DMS79 (cell line): ENCODE results near the gene STAB2.
A peak's percentile ranks its signal among the peaks of the same experiment; 100 is the strongest.

Experiments used
- DNase-seq: peaks from one replicate; lab custom pipeline; 2025; lab: John Stamatoyannopoulos, UW

Gene STAB2

DNA sequence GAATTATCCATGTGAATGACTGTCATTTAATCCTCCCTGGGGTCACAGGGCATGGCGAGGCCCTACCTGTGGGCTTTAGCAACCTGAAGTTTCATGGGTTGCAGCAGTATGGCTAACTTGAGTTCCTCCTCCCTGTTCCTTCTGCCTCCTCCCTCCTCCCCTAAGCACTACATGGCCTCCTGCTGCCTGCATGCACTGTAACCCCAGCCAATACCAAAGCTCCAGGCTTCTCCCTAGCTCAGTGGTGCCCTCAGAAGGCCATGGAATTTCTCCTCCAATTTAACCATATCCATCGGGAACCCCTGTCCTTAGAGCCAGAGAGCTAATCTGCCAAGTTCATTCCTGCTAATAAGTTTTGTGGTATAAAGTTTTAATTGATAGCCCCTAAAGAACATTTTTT is 158.9 kb downstream of the STAB2 start:
- no peak for DNase-seq

DNA sequence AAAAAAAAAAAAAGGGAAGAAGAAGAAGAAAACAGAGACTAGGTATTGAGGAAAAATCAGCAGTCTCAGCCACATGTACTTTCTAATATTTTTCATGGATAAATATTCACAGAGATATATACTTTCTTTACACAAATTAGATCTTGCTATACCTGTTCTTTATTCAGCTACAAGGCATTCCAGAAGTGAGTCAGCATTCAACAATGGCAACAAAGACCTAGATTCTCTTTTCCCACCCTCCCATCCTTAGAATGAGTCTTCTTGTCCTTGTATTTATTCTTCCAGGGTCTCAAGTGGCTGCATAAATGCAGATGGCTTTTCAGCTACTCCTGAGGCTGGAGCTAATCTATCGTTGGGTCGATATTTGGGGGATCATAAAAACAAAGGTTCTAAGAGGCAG is 160.9 kb downstream of the STAB2 start:
- DNase-seq, result no peak

DNA sequence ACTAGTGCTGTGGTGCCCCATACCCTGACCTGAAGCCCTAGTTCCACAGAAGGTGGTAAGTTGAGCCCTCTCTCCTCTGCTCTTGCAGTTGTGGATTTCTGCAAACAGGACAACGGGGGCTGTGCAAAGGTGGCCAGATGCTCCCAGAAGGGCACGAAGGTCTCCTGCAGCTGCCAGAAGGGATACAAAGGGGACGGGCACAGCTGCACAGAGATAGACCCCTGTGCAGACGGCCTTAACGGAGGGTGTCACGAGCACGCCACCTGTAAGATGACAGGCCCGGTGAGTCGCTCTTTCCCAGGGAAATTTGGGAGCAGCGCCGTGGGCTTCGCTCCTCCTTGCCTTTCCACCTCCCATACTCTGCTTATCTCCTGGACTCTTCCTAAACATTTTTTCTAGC is 161.8 kb downstream of the STAB2 start:
- DNase-seq, result no peak

DNA sequence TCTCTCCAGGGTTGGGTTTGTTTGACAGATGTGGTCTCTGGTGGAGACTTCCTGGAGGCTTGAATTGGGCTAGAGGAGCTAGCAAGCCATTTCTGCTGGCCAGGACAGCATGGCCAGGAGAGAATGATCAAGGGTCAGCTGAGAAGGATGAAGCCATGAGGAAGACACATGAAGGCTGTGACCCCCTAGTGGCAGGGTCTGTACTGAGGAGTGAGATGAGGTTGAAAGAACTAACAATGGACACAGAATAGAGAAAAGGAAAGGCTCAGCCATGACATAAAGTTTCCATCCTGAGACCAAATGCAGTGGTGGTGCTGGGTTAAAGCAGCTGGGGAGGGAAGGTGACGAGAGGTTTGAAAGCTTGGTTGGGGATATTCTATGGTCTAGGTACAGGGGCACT is 164.1 kb downstream of the STAB2 start:
- DNase-seq, result no peak

DNA sequence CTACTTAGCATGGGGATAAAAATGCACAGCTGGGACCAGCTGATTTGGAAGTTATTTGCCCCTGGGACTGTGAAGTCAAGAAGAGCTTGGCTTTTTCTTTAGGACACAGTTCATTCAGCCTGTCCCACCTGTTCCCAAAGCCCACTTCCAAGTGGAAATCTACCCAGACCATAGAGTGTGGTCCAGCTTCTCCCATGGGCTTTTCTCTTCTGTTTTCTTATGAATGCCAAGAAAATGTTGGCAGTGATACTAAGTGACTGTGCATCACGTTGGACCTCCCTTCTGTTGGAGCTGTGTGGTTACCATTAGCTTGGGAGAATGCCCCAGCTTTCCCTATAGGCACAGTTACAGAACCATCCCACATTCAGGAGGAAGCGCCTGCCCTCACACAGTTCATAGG is 164.5 kb downstream of the STAB2 start:
- DNase-seq, result no peak

DNA sequence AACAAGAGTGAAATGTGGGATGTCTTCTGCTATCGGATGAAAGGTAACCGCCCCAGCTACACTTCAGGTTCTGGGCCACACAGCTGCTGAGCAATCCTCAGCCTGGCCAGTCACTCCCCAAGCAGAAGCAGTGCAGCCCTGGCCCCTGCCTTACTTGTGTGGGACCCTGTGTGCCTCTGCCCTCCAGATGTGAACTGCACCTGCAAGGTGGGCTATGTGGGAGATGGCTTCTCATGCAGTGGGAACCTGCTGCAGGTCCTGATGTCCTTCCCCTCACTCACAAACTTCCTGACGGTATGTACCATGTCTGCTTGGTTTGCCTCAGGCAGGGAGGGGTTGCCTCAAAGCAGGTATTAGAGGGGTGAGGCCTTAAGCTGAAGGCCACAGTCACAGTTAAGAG is 168.4 kb downstream of the STAB2 start:
- DNase-seq, result no peak

DNA sequence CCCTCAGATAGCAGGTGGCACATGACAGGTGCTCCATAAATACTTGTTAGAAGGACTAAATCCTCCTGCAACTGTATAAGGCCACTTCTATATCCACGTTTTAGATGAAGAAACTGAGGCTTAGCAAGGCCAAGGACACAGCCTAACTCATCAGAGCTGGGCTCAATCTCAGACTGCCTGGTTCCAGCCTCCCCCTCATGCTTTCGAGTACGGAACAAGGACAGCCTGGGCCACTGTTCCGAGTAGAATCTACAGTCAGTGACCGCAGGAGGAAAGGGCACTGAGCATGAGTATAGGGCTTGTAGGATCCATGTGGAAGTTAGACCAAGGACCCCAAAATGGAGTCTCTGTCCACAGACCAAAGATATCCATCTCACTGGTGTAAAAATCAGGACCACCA is 169.4 kb downstream of the STAB2 start:
- DNase-seq, result no peak

DNA sequence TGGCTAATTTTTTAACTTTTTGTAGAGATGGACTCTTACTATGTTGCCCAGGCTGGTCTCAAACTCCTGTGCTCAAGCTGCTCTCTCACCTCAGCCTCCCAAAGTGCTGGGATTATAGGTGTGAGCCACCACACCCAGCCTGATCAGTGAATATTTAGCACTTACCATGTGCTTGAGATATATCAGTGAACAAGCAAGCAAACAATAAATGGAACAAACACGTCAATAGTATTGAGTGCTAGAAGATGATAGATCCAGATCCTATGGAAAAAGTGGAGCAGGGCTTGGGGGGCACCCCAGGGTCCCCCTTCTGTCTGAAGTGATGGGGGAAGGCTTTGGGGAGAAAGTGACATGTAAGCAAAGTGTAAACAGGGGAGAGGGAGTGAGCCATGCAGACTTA is 170.2 kb downstream of the STAB2 start:
- no peak for DNase-seq

DNA sequence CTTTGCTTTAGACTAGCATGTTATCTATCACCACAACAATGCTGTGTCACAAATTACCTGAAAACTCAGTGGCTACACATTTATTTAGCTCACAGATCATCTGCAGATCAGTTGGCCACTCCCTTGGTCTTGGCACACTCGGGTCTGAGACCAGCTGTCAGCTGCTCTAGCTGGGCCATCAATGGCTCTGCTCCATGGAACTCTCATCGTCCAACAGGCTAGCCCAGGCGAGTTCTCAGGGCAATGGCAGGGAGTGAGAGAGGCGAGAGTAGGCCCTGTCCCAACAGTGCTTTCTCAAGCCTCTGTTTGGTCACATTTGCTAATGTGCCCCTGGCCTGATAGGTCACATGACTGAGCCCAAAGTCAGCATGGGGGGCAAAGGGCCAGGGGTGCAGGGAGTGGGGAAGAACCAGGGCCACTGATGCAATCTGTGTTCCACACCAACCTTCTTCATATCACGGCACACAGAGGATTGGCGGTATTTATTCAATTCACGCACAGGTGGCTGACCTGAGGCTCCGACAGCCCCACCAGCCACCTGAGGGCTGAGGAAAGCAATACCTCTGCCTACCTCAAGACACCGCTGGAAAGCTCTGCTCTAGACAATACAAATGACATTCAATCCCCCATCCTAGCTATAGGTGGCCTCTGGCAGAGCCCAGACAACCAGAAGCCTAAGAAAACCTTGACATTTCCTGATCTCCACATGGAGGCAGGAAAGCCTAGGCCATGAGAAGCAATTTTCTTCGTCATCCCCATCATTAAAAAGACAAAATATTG is 171.4 kb downstream of the STAB2 start:
- no peak for DNase-seq

DNA sequence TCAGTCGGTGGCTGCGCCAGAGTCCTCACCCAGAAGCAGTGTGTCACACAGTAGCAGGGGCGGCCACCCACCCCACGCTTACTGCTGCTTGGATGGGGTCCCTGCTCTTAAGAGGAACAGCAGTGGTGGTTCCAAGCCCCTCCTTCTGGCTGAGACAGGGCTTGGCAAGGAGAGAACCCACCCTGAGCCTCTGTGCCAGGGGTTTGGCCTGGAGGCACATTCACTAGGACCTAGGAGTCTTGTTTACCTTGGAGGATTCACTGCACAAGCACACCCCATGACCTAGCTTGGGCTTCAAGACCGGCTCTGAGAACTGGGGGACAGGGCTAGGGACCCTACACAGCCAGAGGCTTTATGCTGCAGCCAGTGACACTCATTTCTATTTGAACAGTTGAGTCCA is 175.4 kb downstream of the STAB2 start:
- DNase-seq, result no peak

DNA sequence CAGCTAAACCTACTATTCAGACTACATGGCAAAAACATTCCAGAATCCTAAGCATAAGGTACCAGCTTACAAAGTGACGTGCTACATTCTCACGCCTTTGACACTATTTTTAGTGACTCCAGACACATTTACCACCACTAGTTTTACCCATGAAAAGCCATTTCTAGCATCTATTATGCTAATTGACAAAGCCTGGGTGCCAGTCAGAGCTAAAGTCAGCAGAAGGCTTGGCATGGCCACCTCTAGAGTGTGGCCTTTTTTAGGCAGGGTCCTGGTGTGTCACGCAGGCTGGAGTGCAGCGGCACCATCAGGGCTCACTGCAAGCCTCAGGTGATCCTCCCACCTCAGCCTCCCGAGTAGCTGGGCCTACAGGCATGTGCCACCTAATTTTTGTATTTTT is 178.2 kb downstream of the STAB2 start:
- DNase-seq, result no peak

DNA sequence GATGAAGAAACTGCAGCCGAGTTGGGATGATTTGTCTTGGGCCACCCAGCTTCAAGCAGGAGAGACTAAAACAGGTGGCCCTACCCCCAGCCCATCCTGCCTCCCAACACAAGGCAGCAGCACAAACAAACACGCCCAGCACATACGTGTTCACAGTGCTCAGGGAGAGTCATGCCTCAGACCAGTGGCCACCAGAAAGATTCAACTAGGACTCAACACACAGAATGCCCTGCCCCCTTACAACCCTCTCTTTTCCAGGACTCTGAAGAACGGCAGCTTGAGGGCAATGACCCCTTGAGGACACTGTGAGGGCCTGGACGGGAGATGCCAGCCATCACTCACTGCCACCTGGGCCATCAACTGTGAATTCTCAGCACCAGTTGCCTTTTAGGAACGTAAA is 179.0 kb downstream of the STAB2 start:
- DNase-seq, result no peak

DNA sequence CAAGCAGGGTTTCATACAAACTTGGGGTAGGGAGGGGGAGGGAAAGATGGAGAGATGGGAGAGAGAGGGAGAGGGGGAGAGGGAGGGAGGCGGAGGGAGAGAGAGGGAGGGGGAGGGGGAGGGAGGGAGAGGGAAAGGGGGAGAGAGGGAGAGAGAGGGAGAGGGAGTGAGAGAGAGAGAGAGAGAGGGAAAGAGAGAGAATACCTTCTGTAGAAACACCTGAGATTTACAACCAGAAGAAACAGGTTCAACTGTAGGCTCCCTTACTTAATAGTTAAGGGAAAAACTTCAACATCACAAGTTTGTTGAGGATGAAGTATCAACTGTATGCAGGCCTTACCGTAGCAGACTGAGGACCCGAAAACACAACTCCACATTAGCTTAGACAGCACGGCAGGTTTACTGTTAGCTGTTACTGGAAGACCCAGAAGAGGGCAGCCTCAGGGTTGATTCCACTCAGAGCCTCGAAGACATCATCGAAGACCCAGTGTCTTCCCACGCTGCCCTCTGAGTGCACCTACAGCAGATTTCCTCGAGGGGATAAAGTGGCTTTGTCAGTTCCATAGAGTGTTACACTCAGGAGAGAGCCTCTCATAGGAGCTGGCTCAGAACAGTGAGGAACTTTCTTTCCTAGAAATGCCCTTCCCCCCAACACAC is 181.5 kb downstream of the STAB2 start:
- DNase-seq, result no peak

DNA sequence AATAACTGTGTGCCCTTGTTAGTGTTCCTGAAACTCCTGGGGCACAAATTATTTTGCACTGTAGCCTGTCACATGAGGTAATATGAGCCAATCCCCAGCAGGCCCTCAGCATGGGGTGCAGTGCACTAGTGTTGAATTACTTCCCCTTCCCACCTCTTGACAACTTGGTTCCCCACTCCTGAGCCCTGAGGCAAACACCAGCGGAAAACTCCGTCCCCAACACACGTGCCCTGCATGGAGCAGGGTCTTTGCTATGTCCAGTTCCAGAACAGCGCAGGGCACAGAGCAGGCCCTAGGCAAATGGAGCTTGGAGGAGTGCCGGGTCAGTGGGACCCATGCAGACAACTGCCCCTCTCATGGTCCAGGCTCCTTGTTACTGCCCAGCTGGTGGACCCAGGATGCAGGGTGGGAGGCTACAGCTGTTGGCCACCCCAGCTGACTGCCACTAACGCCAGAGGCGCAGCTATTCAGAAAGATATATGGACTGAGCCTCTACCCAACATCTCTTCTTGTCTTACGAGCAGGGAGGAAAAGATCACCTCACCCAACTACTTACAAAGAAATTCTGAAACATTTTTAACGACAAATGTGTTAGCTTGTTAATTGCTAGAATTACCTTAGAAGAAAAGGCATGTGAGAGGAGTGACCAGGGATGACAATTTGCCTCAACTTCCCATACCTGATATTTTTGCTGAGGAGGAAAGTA is 182.3 kb downstream of the STAB2 start:
- no peak for DNase-seq

DNA sequence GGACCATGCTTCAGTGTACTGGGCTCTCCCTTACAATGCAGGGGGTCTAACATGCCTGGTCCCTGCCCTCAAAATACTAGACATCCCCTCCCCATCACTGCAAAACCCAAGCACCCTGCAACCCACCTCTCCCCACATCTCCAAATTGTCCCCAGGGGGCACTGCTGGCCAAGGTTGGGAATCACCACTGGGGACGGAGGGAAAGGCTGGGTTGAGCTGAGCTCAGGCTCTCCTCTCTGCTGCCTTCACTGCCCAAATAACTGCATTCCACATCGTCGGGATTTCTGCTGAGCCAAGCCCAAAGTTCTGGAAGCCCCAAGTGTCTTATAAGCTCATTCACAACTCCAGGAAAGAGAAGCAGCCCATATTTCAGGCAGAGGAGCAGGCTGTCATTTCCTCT is 184.4 kb downstream of the STAB2 start:
- no peak for DNase-seq

DNA sequence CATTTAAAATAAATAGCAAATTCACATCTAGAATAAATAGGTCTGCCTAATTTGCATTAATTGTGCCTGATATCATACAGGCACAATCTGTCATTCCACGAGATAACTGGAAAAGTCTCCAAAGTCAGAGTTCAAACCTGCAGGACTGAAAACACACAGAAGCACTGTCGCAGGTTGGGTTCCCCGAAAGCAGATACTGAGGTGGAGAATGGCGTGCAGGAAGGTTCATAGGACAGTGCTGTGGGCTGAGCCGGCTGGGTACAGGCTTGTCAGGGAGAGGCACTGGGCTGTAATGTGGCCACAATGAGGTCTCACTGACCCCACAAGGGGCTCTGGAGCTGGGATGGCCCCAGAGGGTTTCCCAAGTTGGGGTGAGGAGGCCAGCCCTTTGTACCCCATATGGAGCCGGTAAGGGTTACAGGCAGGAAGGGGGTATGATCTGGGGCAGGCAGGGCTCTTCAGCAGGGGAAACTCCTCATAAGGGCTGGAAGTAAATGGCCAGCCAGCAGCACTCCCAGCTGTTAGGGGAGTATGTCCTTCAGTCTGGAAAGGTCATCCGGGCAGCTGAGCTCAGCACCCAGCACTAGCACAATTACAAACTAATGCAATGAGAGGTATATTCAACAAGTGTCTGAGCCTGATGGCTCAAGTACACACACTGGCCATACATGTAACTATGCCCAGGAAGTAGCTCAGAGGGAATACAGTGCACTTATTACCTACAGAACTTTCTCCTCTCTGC is 185.5 kb downstream of the STAB2 start:
- no peak for DNase-seq

DNA sequence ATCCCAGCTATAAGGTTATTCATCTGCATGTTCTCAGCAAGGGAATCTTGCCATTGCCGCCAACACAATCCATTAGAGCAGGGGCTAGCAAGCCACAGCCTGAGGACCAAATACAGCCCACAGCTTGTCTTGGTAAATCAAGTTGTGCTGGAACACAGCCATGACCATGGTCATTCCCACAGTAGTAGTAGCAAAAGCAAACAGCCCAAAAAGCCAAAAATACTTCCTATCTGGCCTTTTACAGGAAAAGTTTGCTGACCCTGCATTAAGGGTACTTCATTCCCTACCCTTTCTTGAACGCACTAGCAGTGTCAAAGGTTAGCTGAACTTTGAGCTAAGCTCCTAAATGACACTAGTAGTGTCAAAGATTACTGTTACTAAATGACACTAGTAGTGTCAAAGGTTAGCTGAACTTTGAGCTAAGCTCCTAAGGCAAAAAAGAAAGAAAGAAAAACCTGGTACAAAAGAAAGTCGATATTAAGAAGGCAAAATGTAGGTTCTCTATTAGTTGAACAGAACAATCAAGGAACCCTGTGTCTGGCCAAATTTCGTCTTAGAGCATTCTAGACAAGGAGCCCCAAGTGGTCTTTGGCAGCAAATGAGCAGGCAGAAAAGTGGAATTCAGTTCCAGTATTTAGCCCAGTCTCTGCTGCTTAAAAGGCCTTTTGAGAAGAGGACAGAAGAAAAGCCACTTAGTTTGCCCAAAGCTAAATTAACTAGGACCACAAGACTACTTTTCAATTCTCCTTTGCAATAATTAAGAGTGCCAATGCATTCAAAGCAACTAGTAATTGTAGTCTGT is 186.2 kb downstream of the STAB2 start:
- peak; percentile 50 for DNase-seq

DNA sequence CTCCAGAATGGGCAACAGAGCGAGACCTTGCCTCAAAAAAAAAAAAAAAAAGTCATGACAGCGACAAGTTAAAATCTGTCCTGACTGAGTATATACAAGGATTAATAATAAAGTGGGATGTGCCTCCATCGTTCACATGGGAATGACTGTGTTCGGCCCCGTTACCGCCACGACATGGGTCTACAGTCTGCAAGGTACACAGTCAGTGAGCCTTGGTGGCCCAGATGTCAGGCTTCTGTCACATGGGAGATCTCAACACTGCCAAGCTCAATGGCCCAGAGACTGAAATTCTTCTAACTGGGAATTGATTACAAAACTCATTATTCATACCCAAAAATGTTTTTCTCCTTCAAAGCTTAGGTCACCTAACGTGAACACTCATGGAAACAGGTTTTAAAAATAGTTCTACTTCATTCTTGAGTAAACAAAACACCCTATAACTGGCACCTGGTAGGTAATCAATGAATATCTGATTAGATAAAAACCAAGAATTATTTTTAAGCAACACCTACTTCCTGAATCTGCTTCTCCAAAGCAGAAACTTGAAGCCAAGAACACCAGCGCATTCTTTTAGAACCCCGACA is 188.0 kb downstream of the STAB2 start:
- DNase-seq, result no peak

DNA sequence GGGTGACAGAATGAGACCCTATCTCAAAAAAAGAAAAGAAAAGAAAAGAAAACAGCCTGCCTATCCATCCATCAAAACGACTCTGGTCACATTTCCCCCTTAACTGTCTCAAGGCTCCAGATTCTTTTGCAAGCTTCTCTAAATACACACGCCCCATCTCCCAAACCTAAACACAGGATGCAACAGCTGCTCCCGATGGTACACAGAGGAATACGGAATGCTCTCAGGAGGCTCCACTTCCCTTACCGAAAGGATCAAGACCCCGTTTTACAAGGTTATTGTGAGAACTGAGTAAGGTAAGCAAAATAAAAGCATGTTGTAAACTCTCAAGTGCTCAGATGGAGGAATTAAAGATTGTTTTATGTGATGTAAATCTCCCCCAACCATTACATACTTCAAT is 191.7 kb downstream of the STAB2 start:
- DNase-seq, result no peak

DNA sequence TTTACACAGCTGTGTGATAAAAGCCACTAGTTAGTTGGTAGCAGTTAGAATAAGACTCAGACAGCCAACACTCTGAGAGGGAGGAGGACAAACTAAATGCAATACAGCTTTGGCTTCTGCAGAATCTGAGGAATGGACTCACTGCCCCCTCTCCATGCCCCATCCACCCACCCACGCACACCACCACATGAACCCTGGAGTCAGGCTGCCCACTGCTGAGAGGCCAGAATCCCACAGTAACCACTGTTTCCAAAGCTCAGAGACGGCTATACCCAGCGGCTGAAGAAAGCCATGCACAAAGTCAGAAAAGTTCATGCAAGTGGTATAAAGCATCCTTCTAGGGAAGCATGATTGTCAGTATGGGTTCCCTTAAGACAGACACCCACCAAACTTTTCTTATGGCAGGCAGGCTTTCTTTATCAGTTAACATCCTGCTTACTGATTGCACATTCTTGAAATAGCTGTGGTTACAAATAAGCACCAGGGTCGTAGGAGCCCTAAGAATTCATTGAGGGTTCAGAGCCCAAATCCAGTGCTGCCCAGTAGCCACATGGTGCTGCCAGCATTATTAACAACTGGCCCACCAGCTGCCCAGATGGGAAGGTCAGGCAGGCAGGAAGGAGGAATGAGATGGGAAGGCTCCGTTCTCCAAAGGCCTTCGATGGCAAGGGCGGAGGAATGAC is 192.5 kb downstream of the STAB2 start:
- DNase-seq, result no peak

DNA sequence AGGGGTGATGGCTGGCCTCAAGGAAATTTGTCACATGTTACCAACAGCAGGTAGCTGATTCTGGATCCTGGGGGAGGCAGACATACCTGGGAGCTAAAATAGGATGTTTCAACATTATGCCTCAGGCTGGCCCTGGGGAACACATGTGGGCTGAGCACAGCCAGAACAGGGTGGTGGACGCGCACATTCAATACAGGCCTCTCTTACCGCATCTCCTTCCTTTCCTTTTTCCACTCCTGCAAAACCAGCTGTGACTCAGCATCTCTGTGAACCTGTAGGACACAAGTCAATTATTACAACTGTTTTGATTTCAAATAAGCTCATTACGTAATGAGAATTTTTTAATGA is 193.0 kb downstream of the STAB2 start:
- no peak for DNase-seq
